NCI-H1105 treated with DMSO at 0.1 percent for 48 hours (cell line): ENCODE results near the gene COA8.

Source experiments
- DNase-seq: peaks from one replicate; lab custom pipeline; 2025; lab: John Stamatoyannopoulos, UW

Gene COA8

DNA sequence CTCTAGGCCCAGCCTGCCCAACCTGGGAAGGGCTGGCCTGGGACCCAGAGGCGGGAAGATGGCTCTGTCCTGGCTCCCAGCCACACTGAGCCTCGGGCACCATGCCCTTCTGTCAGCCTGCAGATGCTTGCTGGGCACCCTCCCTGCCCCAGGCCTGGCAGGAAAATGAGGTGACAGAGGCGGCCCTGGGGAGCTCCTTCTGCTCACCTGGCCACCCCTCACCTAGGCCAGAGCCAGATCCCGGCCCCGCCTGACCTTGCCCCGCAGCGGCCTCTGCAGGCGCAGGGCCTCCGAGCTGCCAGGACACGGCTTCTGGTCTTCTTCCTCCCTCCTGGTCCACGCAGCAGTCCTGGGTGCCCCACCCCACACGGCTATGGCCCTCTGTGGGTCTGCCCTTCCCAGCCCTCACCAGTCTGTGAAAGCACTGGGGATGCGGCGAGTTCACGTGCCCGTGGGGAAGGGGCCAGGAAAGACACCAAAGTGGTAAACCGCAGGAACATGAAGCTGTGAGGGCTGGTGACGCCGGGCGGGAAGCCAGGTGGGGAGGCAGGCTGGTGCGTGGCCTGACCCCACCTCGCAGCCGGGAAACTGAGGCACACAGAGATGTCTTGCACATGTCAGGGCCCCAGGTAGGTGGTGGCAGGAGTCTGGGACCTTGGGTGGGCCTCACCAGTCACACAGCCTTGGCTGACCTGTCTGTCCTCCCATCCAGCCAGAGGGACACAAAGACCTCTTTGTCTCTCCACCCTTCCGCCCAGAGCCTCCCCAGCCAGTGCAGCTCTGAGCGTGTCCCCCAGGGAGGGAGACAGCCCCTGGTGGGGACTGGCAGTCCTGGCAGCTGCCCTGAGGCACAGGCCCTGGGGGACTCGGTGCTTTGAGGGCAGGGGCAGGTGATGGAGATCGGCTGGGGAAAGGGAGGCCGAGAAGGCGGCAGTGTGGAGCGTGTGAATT is 13.1 kb upstream of the COA8 start:
- DNase-seq = no peak

DNA sequence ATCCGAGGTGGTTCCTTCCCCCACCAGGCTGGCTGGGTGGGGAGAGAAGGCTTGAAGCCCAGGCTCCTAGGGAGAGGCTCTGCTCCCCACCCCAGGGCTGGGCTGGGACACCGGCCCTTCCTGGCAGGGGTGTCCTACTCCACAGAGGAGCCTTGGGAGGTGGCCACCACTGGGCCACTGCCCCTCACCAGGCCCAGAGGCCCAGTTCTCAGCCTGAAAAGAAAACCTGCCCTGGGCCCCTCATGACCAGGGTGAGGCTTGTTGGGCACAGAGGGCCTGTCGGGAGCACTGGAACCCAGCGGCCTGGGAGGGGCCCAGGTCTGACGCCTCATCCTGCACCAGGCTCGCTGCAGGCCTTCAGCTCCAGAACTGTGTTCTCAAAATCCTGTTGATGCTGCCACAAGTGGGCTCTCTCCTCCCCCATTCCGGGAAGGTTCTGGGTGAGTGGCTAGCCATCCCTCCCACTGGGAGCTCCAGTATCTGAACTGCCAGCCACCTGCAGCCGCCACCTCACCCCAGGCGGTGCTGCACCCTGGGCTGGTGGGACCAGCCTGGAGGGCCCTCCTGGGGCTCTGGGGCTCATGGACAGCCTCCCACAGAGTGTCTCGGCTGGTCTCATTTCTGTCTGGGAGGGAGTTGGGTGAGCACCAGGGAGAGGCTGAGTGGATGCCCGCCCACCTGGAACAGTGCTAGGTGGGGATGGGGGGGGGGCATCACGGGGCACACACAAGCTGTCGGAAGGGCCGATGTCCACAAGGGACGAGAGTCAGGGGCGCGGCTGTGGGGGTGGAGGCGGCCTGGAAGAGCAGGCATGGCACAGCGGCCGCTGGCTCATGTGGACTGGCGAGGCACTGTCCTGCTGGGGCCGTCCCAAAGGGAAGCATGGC is 12.1 kb upstream of the COA8 start:
- DNase-seq = no peak

GRCh38 chr14:103551338-103551762 is 11.4 kb upstream of the COA8 start:
- DNase-seq = no peak

GRCh38 chr14:103552011-103552845 is 10.5 kb upstream of the COA8 start:
- no peak for DNase-seq

DNA sequence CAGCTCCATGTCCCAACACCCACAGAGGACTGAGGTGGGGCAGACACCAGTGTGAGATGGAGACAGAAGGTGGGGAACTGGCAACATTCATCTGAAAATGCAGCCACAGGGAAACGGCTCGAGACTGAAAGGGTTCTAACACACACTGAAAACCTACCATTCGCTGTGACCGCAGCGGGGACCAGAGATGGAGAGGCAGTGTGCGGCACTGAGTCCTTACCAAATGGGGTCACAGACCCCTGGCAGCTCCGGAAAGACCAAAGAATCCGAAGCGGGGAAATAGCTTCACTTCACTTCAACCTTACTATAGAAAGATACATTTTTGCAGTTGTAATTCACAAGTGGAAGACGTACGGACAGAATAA is 9.9 kb upstream of the COA8 start:
- DNase-seq = no peak

DNA sequence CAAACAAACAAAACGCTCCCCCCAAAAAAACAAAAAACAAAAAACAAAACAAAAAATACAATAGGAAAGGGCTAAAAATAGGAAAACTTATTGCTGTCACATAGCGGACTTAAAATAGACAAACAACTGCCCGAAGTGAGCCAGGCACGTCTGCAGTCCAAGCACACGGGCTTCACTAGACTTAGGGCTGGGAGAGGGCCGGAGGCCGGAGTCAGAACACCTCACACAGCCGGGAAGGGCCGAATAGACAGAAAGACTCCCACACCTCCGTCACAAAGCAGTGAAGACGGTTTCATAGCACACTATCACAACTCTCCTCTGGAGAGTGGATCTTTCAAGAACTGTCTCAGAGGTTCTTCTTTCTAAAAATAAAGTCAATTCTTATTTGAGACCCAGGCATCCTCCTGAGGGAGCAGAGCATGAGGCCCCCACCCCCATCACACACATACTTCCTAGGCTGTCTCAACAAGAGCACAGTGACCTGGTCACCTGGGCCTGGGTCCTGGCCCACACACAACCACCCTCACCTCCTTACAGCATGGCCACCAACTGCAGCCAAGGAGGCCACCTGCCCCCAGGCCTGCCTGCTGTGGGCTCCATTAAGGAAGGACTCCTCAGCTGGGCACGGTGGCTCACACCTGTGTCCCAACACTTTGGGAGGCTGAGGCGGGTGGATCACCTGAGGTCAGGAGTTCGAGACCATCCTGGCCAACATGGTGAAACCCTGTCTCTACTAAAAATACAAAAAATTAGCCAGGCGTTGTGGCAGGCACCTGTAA is 7.0 kb upstream of the COA8 start:
- DNase-seq = no peak

- no peak for DNase-seq
Observed at GRCh38 chr14:103556946-103557758, 5.6 kb upstream of the COA8 start.

- DNase-seq = no peak
Observed at GRCh38 chr14:103558071-103558882, 4.5 kb upstream of the COA8 start.

GRCh38 chr14:103559766-103560165 is 3.0 kb upstream of the COA8 start:
- DNase-seq = no peak

DNA sequence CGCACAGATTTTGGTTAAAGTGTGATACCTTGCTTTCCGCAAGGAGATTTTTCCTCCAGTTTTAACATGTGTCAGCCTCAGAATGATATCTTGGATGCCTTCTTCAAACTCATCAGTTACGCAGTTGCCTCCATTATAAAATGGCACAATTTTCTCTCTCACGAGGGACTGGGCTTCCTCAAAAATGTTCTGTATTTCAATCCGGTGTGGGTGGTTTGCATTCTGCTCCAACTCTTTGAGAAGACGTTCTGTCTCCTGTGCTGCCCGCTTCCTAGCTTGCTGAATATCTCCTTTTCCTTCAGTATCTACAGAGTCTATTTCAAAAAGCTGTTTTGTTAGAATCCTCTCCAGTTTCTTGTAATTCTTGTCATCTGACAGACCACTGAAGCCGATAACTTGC is 2.1 kb upstream of the COA8 start:
- no peak for DNase-seq

DNA sequence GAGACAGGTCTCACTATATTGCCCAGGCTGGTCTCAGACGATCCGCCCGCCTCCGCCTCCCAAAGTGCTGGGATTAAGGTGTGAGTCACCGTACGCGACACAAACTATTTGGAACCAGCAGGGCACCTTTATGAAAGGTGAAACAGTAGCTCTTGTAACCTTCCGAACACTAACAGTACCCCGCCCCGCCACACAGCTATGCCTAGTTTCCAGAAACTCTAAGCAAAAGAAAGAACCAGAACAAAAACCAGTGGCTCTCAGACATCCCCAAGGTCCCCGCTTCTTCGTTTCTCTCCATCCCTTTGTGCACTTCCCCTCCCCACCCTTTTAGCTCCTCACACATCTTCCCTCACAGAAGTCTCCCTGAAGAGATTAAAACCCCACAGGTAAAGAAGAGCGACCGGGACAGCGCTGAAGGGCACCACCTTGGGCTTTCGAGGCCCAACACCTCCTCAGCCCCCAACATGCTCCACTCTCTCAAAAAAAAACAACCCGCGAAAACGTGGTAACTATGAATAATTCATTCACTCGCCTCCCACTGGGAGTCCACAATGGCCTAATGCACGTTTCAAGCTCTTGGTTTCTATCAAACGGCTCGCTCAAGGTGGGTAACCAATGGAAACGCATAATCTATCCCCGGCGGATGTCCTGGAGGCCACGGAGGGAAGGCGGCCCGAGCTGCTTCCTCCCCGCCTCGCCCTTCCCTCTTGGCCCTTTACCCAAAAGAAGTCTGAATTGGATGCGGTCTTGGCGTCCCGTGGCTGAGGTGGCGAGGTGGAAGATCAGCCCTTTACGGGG is 1.2 kb upstream of the COA8 start:
- no peak for DNase-seq

- DNase-seq = no peak
Observed at GRCh38 chr14:103562179-103562428, 656 bp upstream of the COA8 start.

- no peak for DNase-seq
Observed at GRCh38 chr14:103563226-103563620, 463 bp downstream of the COA8 start.

DNA sequence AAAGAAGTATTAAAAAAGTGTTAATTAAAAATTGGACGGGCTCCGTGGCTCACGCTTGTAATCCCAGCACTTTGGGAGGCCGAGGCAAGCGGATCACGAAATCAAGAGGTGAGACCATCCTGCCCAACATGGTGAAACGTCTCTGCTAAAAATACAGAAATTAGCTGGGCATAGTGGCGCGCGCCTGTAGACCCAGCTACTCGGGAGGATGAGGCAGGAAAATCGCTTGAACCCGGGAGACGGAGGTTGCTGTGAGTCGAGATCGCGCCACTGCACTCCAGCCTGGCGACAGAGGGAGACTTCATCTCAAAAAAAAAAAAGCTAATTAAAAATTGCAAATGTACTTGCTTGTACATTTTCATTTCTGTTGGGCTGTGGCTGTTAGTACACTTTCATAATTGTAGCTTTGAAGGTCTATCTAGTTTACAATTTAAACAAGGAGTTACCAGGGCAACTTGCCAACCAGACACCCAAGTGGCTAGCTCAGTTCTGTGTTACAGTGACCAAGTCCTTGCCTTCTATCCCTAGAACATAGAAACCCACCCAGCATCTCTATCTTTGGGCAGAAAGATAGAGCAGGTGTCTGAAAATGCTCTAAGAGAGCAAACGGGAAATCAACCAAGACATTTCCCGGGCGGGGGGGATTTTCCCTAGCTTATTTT is 1.2 kb downstream of the COA8 start:
- no peak for DNase-seq

DNA sequence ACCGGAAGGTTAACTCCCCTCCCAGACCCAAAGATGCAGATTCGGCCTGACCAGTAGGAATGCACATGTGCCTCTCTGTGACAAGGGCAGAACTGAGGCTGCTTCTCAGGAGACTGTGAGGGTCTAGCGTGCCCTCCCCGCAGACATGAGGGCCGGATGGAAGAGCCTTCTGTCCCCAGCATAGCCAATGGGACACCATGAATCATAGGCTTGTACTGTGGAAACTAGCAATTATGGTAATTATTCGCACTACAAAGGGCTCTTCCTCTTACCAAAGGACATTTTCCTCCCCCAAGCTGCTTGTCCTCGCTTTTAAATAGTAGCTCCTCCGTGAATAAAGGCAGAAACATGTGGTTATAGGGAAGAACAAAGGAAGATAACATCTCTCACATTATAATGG is 6.2 kb downstream of the COA8 start:
- no peak for DNase-seq

- no peak for DNase-seq
Observed at GRCh38 chr14:103569408-103569807, 6.6 kb downstream of the COA8 start.

- no peak for DNase-seq
Observed at GRCh38 chr14:103574104-103574503, 11.3 kb downstream of the COA8 start.

GRCh38 chr14:103574707-103575285 is 12.0 kb downstream of the COA8 start:
- no peak for DNase-seq
